GM12874 (cell line): ENCODE measurements around the gene CLEC4A.

Experiments
- TF ChIP-seq, protein P1 (sequence below): IDR thresholded peaks from 2 replicates; pipeline ENCODE4 v1.5.1; 2011; ENCODE audit warnings: low read depth, mild to moderate bottlenecking, control low read depth, low read length, moderate library complexity; ENCODE audit not compliant: insufficient read depth

Gene CLEC4A

DNA sequence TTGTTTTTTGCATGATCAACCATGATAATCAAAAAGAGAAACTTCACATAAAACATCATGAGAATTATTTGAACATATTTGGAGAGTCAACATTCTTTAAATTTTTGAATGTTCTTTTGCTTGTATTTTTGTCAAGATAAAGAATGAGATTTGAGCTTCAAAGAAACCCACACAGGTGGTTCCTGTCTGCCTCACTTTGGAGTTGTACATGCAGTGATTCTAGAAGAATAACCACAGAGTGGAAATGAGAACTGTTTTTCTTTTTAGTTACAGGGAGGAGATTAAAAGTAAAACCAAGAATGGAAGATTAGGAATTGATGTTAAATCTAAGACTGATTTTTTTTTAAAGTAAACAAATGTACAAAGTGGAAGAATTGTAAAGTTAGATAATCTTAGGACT is 31.1 kb downstream of the CLEC4A start:
- TF ChIP-seq, protein P1, sequence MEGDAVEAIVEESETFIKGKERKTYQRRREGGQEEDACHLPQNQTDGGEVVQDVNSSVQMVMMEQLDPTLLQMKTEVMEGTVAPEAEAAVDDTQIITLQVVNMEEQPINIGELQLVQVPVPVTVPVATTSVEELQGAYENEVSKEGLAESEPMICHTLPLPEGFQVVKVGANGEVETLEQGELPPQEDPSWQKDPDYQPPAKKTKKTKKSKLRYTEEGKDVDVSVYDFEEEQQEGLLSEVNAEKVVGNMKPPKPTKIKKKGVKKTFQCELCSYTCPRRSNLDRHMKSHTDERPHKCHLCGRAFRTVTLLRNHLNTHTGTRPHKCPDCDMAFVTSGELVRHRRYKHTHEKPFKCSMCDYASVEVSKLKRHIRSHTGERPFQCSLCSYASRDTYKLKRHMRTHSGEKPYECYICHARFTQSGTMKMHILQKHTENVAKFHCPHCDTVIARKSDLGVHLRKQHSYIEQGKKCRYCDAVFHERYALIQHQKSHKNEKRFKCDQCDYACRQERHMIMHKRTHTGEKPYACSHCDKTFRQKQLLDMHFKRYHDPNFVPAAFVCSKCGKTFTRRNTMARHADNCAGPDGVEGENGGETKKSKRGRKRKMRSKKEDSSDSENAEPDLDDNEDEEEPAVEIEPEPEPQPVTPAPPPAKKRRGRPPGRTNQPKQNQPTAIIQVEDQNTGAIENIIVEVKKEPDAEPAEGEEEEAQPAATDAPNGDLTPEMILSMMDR: no peak

DNA sequence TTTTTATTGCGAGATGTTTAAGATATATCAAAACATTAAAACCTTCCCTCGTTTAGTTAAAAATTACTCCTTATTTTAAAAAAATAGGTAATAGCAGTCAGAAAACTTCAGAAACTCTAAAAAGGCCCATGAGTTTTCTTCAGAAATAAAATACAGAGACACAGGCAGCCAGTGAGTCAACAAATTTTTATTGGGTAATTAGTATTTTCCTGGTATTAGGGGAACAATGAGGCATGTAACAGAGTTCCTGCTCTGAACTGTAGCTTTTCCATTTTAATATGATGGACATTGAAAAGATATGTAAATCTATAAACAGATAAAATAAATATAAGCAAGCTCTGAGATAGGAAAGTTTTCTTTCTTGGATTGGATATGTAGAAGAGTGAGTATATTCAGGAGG is 33.0 kb downstream of the CLEC4A start:
- TF ChIP-seq, protein P1: no peak

DNA sequence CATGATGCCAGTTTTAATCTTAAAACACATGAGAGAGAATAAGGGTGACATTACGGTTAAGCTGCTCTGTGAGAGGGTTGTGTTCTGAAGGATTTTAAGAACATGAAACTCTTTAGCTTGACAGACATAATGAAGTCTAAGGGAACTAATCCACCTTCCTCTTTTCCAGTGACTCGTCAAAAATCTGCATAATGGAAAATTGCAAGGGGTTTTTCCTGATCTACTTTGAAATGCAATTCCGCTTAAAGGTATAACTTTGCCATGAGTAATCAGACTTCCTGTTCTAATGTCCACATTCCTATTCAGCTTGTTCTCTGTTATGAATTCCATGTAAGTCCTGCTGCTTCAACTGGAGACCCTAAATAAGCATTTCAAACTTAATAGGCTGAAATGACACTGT is 33.4 kb downstream of the CLEC4A start, which contains the start of gene ZNF705A:
TSS of gene ZNF705A (plus strand) at position 171 of the 400 bp plus-strand sequence. CDS start 15,611 bp downstream, outside the sequence.
- TF ChIP-seq, protein P1: no peak

DNA sequence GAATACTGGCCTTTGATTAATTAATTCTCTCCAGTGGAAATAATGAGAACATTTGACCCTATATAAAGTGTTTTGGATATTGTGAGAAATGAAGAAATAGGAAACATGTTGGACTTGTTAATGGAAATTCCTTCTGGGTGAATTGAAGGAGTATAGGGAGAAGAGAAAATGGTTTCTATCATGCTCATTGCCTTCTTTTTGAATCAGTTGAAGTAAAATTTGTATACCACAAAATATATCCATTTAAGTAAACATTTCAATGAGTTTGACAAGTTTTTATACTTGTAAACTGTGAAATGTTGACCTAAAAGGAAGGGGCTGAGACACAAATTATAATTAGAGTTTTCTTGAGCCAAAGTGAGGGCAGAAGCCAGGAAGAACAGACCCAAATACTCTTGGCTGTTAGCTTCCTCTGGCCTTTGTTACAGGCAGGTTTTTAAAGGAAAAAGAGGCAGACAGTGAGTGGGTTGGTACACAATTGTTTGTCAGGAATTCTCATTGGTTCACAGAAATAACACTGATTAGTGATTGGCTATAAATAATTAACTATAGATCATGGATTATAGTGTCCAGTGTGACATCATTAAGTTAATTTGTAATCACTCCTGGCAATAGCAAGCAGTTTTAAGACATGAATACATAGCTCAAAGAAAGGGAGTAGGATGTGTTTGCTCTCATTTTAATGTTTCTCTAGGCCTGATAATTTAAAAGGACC is 34.2 kb downstream of the CLEC4A start:
- TF ChIP-seq, protein P1: no peak

DNA sequence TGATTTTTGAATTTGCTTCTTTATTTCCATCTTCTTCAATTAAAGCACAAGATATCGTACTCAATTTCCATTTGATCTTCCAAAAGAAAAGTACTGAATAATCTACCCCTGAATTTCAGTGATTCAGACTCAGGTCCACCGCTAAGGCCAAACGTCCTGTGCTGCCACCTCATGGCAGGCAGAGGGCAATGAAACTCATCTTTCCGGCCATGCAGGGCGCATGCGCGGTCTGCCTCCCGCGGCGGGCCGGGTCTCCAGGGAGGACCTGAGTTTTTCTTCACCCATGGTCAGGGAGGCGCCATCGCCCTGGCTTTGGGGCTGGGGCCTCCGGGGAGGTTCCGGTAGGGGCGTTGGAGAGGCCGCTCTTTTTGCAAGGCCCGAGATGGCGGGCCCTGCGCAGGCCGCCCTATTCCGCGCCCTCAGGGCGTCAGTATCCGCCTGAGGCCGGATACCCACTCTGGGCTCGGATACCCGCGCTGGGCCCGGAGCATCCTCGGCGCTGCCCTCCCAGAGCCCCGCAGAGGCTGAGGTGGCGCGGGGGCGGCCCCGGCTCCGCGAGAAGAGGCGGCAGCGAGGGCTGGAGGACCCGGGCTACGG is 56.7 kb downstream of the CLEC4A start:
- TF ChIP-seq, protein P1: peak; percentile 58
